ENCODE results near the gene KRTAP19-1.

- TF ChIP-seq CTCF (IDR thresholded peaks at IDR 0.05) (no peak), POLR2A (IDR thresholded peaks at IDR 0.05) (no peak)
Observed at GRCh38 chr21:30447056-30447455, 33.1 kb downstream of the KRTAP19-1 start.

Data from heart left ventricle (tissue), 13 donors.